Osteocyte (in vitro differentiated cells): ENCODE measurements around the gene CNNM4. TPM values are rescaled to one million over a fixed set of nuclear protein-coding genes. Genes with fewer than 3 reads are reported as not detected.

Experiments
- DNase-seq: peaks from one replicate; pipeline ENCODE4 v3.0.0; 2021; ENCODE audit warnings: mixed read lengths; ENCODE audit not compliant: unreplicated experiment; ENCODE audit errors: extremely low spot score
- H3K27ac Mint-ChIP-seq: one replicate; pipeline ENCODE4 v1.8.0; 2021; ENCODE audit warnings: mild to moderate bottlenecking, mixed read lengths; ENCODE audit not compliant: unreplicated experiment
- H3K27me3 Mint-ChIP-seq: one replicate; pipeline ENCODE4 v1.8.0; 2021; ENCODE audit warnings: mixed read lengths; ENCODE audit not compliant: unreplicated experiment
- H3K36me3 Mint-ChIP-seq: one replicate; pipeline ENCODE4 v1.8.0; 2021; ENCODE audit warnings: mixed read lengths; ENCODE audit not compliant: unreplicated experiment
- H3K4me1 Mint-ChIP-seq: one replicate; pipeline ENCODE4 v1.8.0; 2021; ENCODE audit warnings: mixed read lengths; ENCODE audit not compliant: unreplicated experiment
- H3K4me3 Mint-ChIP-seq: one replicate; pipeline ENCODE4 v1.8.0; 2021; ENCODE audit warnings: mild to moderate bottlenecking, moderate library complexity, mixed read lengths; ENCODE audit not compliant: unreplicated experiment
- H3K9me3 Mint-ChIP-seq: one replicate; pipeline ENCODE4 v1.8.0; 2021; ENCODE audit warnings: mixed read lengths; ENCODE audit not compliant: unreplicated experiment
- CTCF ChIP-seq: fragments of 200-600 bp; sonication (generic); IDR thresholded peaks from 2 replicates; pipeline ENCODE4 v1.5.0; 2021; ENCODE audit warnings: antibody characterized with exemption, mild to moderate bottlenecking, moderate library complexity
- total RNA-seq: library from RNA; stranded (reverse); gene quantifications from 2 replicates; pipeline ENCODE4 v1.2.1, GENCODE V29; 2021

The CNNM4 gene
- total RNA-seq, 1 donor from 2014 or later = 7.6 TPM

- no peaks in the 10 kb centered on the region for H3K9me3 Mint-ChIP-seq
- no peak overlapping the region for H3K27ac Mint-ChIP-seq
- H3K36me3 Mint-ChIP-seq = peaks cover 10% of the 10 kb centered on the region
- no peak overlapping the region for H3K4me3 Mint-ChIP-seq
- DNase-seq = no peak
- TF ChIP-seq CTCF = no peak
- H3K4me1 Mint-ChIP-seq = peaks cover 2% of the 10 kb centered on the region
- H3K27me3 Mint-ChIP-seq = no peaks in the 10 kb centered on the region
These were observed 83.7 kb downstream of the CNNM4 start for GRCh38 chr2:96844405-96844808.

- H3K9me3 Mint-ChIP-seq = no peaks in the 10 kb centered on the region
- no peak for TF ChIP-seq CTCF
- H3K4me1 Mint-ChIP-seq = peaks cover 2% of the 10 kb centered on the region
- no peak overlapping the region for H3K4me3 Mint-ChIP-seq
- no peaks in the 10 kb centered on the region for H3K27me3 Mint-ChIP-seq
- DNase-seq = no peak
- no peak overlapping the region for H3K27ac Mint-ChIP-seq
- peaks cover 12% of the 10 kb centered on the region for H3K36me3 Mint-ChIP-seq
These were observed 86.1 kb downstream of the CNNM4 start for GRCh38 chr2:96846825-96847224.

- H3K27ac Mint-ChIP-seq = no peak overlapping the region
- no peak for TF ChIP-seq CTCF
These were observed 86.9 kb downstream of the CNNM4 start for GRCh38 chr2:96847586-96847985.

GRCh38 chr2:96848264-96848663 is 87.6 kb downstream of the CNNM4 start:
- peaks cover 18% of the 10 kb centered on the region for H3K36me3 Mint-ChIP-seq
- no peak for DNase-seq
- no peak overlapping the region for H3K27ac Mint-ChIP-seq
- no peak for TF ChIP-seq CTCF
- H3K4me3 Mint-ChIP-seq = no peak overlapping the region
- no peaks in the 10 kb centered on the region for H3K4me1 Mint-ChIP-seq
- H3K27me3 Mint-ChIP-seq = no peaks in the 10 kb centered on the region
- H3K9me3 Mint-ChIP-seq = no peaks in the 10 kb centered on the region

More at GRCh38 chr2:96847586-96847985, 86.9 kb downstream of the CNNM4 start:
- DNase-seq = no peak
- peaks cover 15% of the 10 kb centered on the region for H3K36me3 Mint-ChIP-seq
- H3K9me3 Mint-ChIP-seq = no peaks in the 10 kb centered on the region
- no peaks in the 10 kb centered on the region for H3K27me3 Mint-ChIP-seq
- no peaks in the 10 kb centered on the region for H3K4me1 Mint-ChIP-seq
- H3K4me3 Mint-ChIP-seq = no peak overlapping the region

DNA sequence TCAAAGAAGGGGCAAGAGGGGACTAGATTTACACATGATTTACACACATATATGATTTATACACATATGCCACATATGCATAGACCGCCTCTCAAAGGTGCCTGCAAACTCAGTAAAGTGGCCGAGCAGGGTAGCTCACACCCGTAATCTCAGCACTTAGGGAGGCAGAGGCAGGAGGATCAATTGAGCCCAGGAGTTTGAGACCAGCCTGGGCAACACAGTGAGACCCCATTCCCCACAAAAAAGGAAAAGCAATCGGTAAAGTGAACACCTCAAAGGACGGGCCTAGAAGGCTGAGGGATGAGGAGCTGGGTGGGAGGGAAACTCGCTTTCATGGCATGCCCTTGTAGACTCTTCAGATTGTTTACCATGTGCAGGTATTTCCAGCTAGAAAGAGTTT is 92.0 kb downstream of the CNNM4 start:
- Mint-ChIP-seq H3K27me3 (no peaks in the 10 kb centered on the region), H3K9me3 (no peaks in the 10 kb centered on the region), H3K27ac (no peak overlapping the region), H3K36me3 (peaks cover 16% of the 10 kb centered on the region), H3K4me3 (no peak overlapping the region), H3K4me1 (peaks cover 13% of the 10 kb centered on the region)
- no peak for TF ChIP-seq CTCF
- no peak for DNase-seq
